Measurements from ENCODE around the gene CAMK1D. TPM values are rescaled to one million over a fixed set of nuclear protein-coding genes. Genes with fewer than 3 reads are reported as not detected.

CAMK1D gene
- total and polyA plus RNA-seq, 2 experiments from 2014 or later = 4.6 to 7.2 TPM

GRCh38 chr10:12806228-12807095 is 457.1 kb downstream of the CAMK1D start (continued):
- no peak for TF ChIP-seq REST (IDR thresholded peaks at IDR 0.05; ENCODE audit: unreplicated experiment)
- no peak for TF ChIP-seq NANOG (IDR thresholded peaks at IDR 0.05; ENCODE audit: borderline replicate concordance)

- Mint-ChIP-seq H3K4me3 (no peak overlapping the region), H3K36me3 (ENCODE audit: low read depth) (no peaks in the 10 kb centered on the region; the same call in 2 of the 3 replicates), H3K4me1 (no peaks in the 10 kb centered on the region; the same call in 2 of the 3 replicates), H3K27ac (no peak overlapping the region), H3K9me3 (no peaks in the 10 kb centered on the region), H3K27me3 (ENCODE audit: insufficient read depth, low read depth, poor library complexity) (peaks cover 2% of the 10 kb centered on the region)
- H3K27ac ChIP-seq (ENCODE audit: low read depth) = no peak overlapping the region
- no peaks in the 10 kb centered on the region for H3K36me3 ChIP-seq (ENCODE audit: insufficient read depth)
- no peaks in the 10 kb centered on the region for H3K9me2 ChIP-seq (ENCODE audit: insufficient read depth)
- H4K20me1 ChIP-seq (replicated peaks; ENCODE audit: insufficient read depth) = no peaks in the 10 kb centered on the region
- no peaks in the 10 kb centered on the region for H3K4me1 ChIP-seq (ENCODE audit: insufficient read depth)
- no peak overlapping the region for H2AFZ ChIP-seq
- ATAC-seq = no peak
- no peaks in the 10 kb centered on the region for H3F3A ChIP-seq (replicated peaks; ENCODE audit: low read depth)
- H3K4me2 ChIP-seq = no peak overlapping the region
- H3K27me3 ChIP-seq (ENCODE audit: insufficient read depth) = no peaks in the 10 kb centered on the region
- H3K4me3 ChIP-seq = no peak overlapping the region
- H3K79me2 ChIP-seq (replicated peaks; ENCODE audit: insufficient read depth) = no peaks in the 10 kb centered on the region
- TF ChIP-seq ZNF462 (CRISPR knock-in tag; IDR thresholded peaks at IDR 0.05) = no peak
- TF ChIP-seq EZH2 (IDR thresholded peaks at IDR 0.05; ENCODE audit: low read depth, unreplicated experiment) = no peak
- no peak for TF ChIP-seq POLR2AphosphoS5 (IDR thresholded peaks at IDR 0.05; ENCODE audit: low read depth)
- TF ChIP-seq CTCF (conservative IDR thresholded peaks at IDR 0.05; ENCODE audit: low read depth in 2 of 2) = no peak
- DNase-seq (ENCODE audit: low spot score) = no peak
These were observed 457.9 kb downstream of the CAMK1D start for GRCh38 chr10:12807096-12807755.
